Sciatic nerve (tissue), 2 donors: ENCODE measurements around the gene IQSEC3. TPM values are rescaled to one million over a fixed set of nuclear protein-coding genes. Genes with fewer than 3 reads are reported as not detected.
"Not testable (repeated sequence)": the region's sequence is repeated elsewhere in the genome, so short reads cannot be mapped to it uniquely, and the experiment has no call there.

Experiments used
- ATAC-seq: fragments of 200-7000 bp; cut with Tn5 transposase; one replicate; pipeline ENCODE4 v1.9.1; 2020; ENCODE audit warnings: mild to moderate bottlenecking, moderate library complexity
- DNase-seq: peaks from one replicate; pipeline ENCODE4 v3.0.0-alpha.2; 2020; ENCODE audit warnings: low spot score
- intact Hi-C: fragments of 100-400 bp; cut with DNase I; formaldehyde crosslinking; loops from one replicate; pipeline ENCODE4 v1.14.2; 2022
- total RNA-seq: library from RNA; stranded (reverse); fragmentation: NEBNext Ultra II Directional; extraction: Animal tissue kit (Norgen Biotek cat#: 25700); gene quantifications from one replicate; pipeline ENCODE4 v1.2.1, GENCODE V29; 2021
- donor health status: DM: no; HTN: no; CAD: no.
- donor health status: DM: no; HTN: no; CAD: no.

Gene IQSEC3
- total RNA-seq, 1 donor from 2014 or later = 6.8 TPM

DNA sequence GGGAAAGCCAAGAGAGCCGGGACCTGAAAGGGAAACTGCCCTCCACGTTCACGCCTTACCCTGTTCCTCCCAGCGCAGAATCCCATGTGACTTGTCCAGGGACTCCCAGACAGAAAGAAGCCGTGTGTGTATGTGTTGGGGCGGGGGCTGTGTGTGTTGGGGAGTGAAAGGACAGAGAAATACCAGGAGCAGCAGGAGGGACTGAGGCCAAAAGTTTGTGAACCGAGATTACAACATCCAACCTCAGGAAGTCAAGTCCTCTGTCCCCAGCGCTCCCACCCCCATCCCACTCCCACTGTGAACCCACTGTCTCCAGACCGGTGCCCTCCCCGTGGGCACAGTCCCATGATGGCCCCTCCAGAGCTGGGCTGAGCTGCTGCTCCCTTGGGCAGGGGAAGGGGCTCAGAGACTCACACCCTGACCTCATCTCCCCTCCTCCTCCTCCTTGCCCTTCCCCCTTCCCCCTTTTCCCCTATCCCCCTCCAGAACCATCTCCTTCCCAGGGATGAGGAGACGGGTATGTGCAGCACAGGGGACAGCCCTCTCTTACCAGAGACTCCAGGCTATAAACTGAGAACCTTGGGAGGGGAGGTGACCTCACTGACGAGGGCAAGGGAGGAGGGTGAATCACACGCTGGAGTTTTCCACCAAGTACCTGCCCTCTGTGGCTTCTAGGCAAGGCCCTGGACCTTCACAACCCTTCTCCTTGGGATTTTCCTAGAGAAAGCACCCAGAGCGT lies 147.6 kb downstream of the IQSEC3 start, which contains the start of gene SLC6A12:
Gene SLC6A12 (minus strand): TSS at position 155 of the 739 bp plus-strand sequence. CDS start 4,171 bp downstream, outside the sequence.
- intact Hi-C loops = no loop called here
- ATAC-seq = peak; percentile 34
- DNase-seq = no peak

DNA sequence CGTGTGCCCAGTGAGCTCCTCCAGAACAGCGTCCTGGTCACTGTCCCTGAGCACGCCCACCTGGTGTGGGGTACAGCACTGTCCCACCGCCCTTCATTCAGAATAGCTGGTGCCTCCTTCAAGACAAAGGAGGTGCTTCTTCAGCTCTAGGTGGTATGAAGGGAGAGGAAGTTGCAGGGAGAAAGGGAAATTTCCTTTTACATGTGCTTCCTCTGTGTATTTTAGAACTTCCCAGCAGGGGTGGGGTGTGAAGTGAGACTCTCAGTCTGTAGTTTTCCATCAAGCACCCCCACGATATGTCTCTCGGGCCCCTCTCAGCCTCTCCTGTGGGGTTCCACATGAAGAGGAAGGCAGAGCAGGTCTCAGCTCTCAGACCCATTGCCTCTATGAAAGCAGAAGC lies 148.5 kb downstream of the IQSEC3 start:
- intact Hi-C loops = no loop called here
- ATAC-seq = no peak
- DNase-seq = no peak

DNA sequence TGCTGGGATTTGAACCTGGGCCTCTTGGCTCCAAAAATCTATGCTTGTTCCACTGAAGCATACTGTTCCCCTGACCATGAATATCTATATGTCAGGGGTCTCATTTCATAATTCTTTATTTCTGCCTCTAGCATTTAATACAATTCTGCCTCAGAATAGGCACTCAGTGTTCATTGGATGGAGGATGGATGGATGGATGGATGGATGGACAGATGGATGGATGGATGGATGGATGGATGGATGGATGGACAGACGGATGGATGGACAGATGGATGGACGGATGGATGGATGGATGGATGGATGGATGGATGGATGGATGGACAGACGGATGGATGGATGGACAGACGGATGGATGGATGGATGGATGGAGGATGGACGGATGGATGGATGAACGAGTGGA lies 150.5 kb downstream of the IQSEC3 start:
- intact Hi-C loops, DNase-seq, ATAC-seq: not testable (repeated sequence)

DNA sequence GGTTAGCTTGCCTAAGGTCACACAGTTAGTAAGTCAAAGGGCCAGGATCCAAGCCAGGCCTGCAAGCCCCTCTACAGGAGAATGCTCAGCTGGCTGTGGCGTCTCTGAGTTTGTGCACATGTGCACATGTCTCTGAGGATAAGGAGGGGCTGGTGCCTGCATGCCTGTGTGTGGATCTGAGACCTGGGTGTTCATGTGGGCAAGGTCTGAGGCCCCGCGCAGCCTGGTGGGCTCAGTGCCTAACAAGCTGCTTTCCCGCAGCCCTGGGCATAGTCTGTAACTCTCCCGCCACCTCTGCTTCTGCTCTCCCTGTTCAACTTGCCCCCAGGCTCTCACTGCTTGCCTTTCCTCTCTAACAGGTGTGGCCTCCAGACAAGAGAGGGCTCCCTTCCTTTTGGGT lies 151.7 kb downstream of the IQSEC3 start:
- DNase-seq (no peak), ATAC-seq (no peak)
- intact Hi-C loops = no loop called here

DNA sequence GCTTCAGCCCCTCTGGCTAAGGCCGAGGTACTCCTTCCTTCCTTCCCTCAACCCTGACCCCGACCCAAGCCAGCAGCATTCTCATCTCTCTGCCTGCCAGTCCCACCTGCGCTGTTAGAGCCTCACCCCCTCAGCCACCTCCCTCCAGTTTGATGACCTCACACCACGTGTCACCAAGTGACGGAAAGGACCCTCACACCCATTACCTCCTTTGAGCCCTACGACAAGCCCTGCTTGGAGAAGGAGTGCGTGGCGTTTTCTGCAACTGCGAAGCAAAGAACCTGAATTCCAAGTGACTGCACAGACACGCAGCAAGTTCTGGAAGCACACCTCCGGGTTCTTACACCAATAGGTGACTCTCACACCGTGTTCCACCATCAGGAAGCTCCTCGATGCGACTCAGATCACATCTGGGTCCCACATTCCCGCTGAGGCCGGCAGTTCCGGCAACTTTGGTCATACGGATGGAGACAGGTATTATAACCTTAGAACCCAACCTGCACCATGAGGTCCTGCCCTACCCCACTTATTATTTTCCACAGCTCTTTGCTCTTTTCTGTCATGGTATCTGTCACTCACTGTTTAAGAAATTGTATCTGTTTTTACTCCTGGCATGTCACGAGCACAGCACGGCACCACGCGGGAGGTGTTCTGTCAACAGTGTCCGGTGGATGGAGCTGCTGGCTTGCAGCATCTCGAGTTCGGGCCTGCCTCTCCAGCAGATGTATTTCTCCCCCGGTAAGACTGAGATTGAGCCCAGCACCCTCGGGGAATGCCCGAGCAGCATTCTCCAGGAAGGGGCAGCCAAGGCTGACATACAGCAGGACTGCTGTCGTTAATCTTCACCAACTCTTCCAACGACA lies 152.4 kb downstream of the IQSEC3 start:
- ATAC-seq = peak; percentile 61
- DNase-seq = no peak
- intact Hi-C loops = no loop called here

DNA sequence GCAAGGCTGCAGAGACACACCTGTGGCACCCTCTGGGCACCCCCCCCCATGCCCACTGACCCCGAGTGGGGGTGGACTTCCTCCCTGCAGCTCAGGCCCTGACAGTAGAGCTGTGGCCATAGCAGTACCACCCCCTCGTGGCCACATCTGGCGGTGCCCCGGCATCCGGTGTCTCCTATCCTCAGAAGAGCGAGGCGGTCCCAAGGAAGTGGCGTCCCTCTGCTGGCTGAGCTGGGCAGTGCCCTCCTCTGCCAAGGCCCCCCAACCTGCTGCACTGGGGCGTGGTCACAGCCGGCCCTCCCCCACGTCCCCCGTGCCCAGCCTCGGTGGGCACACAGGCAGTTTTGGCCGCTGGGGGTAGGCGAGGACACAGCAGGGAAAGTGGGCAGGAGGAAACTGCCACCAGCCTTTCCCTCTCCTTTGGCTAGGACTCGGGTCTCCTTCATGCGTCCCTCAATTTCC lies 153.4 kb downstream of the IQSEC3 start:
- peak; percentile 80 for DNase-seq
- ATAC-seq = peak; percentile 75
- intact Hi-C loops = no loop called here

DNA sequence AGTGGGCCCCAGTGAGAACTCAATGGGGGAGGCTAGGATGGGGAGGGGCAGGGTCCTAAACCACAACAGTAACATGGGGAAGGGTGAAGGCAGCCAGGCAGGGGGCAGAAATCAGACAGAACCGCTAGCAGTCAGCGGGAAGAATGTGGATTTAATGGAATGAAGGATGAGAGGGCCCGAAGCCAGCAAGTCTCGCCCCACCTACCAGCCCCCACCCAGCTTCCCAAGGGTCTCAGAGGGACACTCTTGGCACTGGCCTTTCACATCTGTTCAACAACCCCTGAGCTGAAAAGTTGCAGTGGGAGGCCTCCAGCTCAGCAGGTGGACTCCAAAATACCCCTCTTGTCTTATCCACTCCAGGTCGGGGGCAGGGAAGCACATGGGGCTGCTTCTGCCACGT lies 153.9 kb downstream of the IQSEC3 start:
- intact Hi-C loops = no loop called here
- peak; percentile 12 for ATAC-seq
- DNase-seq = no peak

DNA sequence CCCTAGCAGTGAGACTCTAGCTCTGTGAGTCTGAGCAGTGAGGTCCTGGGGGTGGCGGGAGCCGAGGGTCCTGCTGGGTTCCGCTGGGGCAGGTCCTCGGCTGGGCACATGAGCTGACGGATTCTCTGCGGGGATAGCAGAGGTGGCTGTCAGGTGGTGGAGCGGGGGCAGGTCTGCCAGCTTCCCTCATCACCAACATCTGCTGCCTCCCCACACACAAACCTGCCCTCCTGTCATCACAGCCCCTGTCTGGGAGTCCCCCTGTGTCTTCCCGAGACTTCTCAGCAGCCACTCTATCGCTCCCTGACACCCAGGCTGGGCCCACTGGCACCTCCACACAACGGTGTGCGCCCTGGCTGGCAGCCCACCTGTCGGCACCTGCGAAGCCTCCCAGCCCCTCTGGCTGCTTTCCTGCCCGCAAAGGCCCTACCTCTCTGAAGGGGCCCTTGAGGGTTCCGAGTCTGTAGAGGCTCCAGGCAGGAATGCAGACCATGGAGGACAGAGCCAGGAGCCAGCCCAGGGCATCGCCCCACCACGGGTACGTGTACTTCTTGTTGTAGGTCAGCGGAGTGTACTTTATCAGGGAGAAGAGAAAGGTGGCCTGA lies 154.5 kb downstream of the IQSEC3 start:
- intact Hi-C loops = no loop called here
- DNase-seq (no peak), ATAC-seq (peak; percentile 7)

DNA sequence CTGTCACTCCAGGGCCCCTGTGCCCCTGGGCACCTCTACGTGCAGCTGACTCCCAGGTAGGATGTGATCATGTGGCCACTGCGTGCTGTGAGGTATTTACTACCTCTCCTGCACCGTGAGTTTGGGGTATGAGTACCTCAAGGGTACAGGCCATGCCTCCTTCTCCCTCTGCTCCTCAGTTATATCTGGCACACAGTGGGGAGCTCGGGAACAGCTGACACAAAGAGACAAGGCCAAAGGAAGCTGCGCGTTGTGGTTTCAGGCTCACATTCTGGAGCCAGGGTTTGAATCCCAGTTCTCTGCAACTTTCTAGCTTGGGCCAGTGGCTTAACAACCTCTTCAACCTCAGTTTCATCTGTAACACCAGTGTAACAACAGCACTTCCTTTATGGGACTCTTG lies 155.2 kb downstream of the IQSEC3 start:
- intact Hi-C loops = no loop called here
- ATAC-seq = no peak
- DNase-seq = no peak

DNA sequence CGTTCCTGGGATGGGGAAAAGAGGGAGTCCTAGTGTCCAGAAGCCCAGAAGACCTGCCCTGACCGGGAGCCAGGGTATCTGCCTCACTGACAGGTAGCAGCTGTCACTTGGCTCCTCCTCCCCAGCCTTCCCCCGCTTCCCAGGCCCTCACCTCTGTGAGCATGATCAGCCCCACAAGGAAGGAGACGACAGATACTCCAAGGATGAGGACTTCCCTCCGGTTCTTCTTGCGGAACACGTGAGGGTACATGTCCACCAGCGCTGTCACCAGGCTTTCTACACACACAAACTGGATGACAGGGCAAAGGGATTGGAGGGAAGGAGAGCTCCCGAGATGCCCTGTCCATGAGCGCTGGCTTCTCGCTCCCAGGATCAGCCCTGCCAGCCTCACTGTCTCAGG lies 157.3 kb downstream of the IQSEC3 start:
- intact Hi-C loops = no loop called here
- ATAC-seq (no peak), DNase-seq (no peak)

DNA sequence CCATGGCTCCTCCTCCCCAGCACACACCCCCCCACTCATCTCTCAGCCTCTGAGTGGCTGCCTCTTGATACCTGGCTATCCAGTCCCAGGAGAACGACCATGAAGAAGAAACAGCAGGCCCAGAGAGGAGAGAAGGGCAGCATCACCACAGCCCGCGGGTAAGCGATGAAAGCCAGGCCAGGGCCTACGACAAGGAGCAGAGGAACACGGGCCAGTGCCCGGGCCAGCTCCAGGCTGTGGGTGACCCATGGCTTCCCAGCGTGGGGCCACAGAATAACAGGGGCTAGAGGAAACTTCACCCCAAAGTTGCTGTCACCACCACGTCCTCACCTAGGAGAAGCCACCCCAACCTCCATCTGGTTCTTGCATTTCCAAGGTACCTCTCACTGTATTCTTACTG lies 157.8 kb downstream of the IQSEC3 start:
- intact Hi-C loops = no loop called here
- no peak for ATAC-seq
- DNase-seq = peak; percentile 28

DNA sequence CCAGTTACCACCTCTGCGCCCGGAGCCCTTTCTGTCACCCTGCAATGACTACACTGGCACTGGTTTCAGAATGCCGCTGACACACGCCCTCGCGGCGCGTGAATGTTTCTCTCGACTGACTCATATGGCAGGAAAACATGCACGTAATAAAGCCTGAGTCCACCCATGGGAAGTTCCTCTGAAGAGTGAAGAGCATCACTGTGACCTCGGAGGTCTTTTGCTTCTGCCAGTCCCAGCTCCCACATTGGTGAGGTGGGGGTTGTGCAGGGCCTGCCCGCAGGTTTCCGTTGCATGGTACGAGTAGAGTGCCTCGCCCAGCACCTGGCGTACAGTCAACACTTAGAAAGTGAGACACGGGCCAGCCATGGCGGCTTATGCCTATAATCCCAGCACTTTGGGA lies 158.4 kb downstream of the IQSEC3 start:
- peak; percentile 49 for DNase-seq
- intact Hi-C loops = no loop called here
- ATAC-seq = no peak

DNA sequence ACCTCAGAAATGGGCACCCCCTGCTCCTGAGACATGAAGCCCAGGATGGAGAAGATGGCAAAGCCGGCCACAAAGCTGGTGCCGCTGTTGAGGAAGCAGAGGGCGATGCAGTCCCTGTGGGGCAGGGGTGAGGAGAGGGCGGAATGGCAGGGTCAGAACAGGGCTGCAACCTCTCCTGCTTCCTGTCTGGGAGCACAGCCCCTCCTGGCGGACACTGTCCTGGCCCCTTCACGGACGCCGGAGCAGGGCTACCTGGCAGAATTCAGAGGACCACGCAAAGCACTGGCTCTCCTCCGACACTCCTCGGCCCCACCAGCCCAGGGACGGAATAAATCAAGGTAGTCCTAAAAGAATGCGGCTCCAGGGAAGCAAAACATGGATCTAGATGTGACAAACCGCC lies 159.8 kb downstream of the IQSEC3 start:
- intact Hi-C loops = no loop called here
- DNase-seq (peak; percentile 51), ATAC-seq (no peak)

DNA sequence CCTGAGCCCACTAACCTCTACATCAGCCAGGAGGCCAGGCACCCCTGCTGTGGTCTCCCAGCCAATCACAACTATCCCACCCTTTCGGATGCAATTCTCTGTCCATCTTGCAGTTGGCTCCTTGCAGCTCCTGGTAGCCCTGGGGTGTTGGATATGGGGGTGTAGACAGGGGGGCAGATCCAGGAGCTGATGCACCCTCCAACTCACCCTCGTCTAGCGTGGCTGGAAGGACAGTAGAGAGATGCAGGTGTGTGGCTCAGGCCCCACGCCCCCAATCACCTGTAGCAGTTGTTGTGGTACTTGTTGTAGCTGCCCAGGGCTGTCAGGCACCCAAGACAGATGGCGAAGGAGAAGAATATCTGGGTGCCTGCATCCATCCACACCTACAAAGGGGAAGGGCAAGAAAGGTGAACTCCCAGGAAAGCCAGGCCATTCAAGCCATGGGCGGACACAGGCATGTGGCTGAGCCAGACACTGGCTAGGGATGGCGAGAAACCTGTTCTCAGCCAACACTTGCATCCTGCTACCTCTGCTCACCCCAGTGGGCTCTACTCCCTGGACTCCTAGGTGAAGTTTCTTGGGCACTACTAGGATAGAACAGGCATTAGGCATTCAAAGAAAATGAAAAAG lies 160.8 kb downstream of the IQSEC3 start:
- ATAC-seq (no peak), DNase-seq (peak; percentile 42)
- intact Hi-C loops = no loop called here

Other genes with a start within 250 kb of the IQSEC3 start
- 0.40 TPM for gene SLC6A12, start 147.4 kb downstream of the IQSEC3 start, total RNA-seq
- gene SLC6A13, start 196.1 kb downstream of the IQSEC3 start, total RNA-seq = 0.85 TPM